Right hindlimb (tissue), 1 donor: Measurements from ENCODE around the gene KRTAP5-3.
"Not testable (repeated sequence)": the region's sequence is repeated elsewhere in the genome, so short reads cannot be mapped to it uniquely, and the experiment has no call there.

Experiments
- DNase-seq: peaks from one replicate; pipeline ENCODE4 v3.0.0-alpha.2; 2018

The KRTAP5-3 gene

GRCh38 chr11:1607901-1608300, 362 bp downstream of the KRTAP5-3 start:
- not testable (repeated sequence) for DNase-seq

DNA sequence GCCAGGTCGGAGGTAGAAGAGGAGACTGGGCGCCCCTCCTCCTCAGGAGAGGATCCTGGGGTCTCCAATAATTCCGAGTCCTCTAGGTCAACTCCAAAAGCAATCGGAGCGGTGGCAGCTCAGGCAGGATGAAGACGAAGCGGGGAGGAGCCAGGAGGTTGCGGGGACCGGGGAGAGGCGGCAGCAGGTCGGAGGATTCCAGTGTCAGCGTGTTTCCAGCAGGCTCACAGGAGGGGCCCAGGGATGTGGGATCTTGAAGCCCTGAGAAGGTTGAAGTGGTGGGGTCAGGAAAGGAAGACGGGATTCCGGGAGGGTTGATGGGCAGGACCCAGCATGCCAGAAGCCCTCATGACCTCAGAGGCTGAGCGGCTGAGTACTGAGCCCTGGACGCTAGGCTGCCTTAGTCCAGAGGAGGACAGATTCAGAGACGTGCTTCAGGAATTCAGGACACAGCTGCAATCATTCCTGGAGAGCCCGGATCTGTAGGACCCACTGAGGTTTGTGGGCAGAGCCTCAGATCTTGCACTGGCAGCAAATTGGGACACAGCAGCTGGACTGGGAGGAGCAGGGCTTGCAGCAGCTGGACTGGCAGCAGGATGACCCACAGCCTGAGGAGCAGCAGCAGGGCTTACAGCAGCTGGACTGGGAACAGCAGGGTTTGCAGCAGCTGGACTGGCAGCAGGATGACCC, 962 bp downstream of the KRTAP5-3 start:
- not testable (repeated sequence) for DNase-seq

- DNase-seq = not testable (repeated sequence)
Measured at GRCh38 chr11:1605923-1606322, 2.3 kb downstream of the KRTAP5-3 start.

- DNase-seq = no peak
Measured at GRCh38 chr11:1604711-1605110, 3.6 kb downstream of the KRTAP5-3 start.

GRCh38 chr11:1604181-1604580, 4.1 kb downstream of the KRTAP5-3 start:
- DNase-seq = no peak

- DNase-seq = no peak
Measured at GRCh38 chr11:1603629-1604028, 4.6 kb downstream of the KRTAP5-3 start.

- not testable (repeated sequence) for DNase-seq
Measured at GRCh38 chr11:1601663-1602062, 6.6 kb downstream of the KRTAP5-3 start.

- no peak for DNase-seq
Measured at GRCh38 chr11:1600626-1601025, 7.6 kb downstream of the KRTAP5-3 start.

DNA sequence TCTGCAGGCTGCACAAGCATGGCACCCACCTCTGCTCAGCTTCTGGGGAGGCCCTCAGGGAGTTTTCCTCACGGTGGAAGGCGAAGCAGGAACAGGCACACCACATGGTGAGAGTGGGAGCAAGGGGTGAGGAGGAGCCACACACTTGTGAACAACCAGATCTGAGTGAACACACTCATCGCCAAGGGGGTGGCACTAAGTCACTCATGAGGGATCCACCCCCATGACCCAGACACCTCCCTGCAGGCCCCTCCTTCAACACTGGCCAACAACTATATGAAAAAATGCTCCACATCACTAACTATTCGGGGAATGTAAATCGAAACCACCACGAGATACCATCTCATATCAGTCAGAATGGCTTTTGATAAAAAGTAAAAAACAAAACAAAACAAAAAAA, 9.4 kb downstream of the KRTAP5-3 start:
- no peak for DNase-seq

GRCh38 chr11:1598406-1598805, 9.9 kb downstream of the KRTAP5-3 start:
- not testable (repeated sequence) for DNase-seq

DNA sequence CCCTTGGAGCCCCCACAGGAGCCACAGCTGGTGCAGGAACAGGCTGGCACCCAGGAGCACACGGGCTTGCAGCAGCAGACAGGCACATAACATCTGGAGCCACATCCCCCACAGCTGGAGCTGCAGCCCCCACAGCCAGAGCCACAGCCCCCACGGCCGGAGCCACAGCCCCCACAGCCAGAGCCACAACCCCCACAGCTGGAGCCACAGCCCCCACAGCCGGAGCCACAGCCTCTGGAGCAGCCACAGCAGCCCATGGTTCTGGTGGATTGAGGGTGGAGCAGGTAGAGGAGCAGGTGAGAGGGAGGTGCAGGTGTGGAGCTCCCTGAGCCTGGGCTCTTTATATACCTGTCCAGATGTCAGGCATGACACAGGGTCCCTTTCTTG, 10.3 kb downstream of the KRTAP5-3 start, which contains the start of gene KRTAP5-2:
Gene KRTAP5-2, minus strand, starts transcription at position 301 of the 387 bp plus-strand sequence. Its CDS starts 44 bp downstream, at position 257.
- no peak for DNase-seq

DNA sequence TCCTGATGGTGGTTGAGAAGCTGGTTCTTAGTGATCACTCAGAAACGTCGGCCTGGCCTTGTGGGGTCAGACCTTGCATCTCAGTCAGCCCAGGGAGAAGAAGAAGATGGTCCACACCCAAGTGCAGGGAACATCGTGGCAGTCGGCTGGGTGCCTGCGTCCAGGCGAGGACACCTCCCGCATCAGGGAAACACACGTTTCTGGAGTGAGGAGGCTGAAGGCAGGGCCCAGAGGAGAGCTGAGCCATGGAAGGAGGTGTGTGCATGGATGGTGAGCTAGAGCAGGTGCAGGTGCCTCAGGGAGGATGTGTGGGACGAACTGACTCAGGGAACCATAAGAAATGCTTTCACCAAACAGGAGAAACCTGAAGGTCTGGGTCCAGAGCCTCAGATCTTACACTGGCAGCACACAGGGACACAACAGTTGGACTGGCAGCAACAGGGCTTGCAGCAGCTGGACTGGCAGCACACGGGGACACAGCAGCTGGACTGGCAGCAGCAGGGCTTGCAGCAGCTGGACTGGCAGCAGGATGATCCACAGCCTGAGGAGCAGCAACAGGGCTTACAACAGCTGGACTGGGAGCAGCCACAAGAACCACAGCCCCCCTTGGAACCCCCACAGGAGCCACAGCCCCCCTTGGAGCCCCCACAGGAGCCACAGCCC, 10.8 kb downstream of the KRTAP5-3 start:
- peak; percentile 39 for DNase-seq

DNA sequence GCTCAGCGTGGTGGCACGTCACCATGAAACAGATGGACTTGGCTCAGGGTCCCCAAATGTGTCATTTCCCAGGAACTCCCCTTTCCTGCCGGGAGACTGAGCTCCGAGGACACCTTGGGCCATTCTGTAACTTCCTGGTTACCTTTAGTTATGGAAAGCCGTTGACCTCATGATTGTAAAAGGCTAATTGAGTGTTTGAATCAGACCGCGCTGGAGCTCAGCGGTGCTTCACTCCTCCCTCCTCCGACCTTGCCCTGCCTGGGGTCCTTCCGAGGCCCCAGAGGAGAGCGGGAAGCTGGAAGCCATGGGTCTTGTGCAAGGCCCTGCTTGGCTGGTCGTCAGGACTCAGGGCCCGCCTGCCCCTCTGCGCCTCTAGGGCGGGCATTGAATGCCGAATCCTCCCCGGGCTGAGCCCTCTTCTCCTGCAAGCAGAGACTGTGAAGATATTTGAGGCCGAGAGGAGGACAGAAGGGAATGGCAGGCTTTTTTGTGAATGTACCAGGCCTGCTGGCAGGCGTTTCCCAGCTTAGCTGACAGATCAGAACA, 11.6 kb downstream of the KRTAP5-3 start:
- not testable (repeated sequence) for DNase-seq

GRCh38 chr11:1595994-1596575, 12.2 kb downstream of the KRTAP5-3 start:
- DNase-seq = not testable (repeated sequence)

DNA sequence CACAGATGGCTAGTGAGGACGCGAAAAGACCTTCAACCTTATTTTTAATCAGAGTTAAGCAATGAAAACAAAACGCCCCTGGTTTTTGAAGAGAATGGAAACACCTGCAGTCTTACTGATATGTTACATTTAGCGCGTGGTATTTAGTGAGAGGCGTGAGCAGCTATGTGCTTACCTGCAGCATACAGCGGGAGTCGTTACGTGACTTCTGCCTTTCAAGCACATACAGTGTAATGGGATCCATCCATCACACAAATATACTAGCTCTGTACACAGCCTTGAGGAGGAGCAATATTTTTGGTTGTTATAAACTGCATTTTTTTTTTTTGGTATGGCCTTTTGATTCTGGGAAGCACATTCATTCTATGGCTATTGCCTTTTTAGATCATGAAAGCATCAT, 15.6 kb downstream of the KRTAP5-3 start:
- no peak for DNase-seq

GRCh38 chr11:1589996-1590395, 18.3 kb downstream of the KRTAP5-3 start:
- DNase-seq = no peak

GRCh38 chr11:1589191-1589963, 18.9 kb downstream of the KRTAP5-3 start:
- not testable (repeated sequence) for DNase-seq

- no peak for DNase-seq
Measured at GRCh38 chr11:1586699-1587098, 21.6 kb downstream of the KRTAP5-3 start.

- DNase-seq = not testable (repeated sequence)
Measured at GRCh38 chr11:1584661-1585370, 23.4 kb downstream of the KRTAP5-3 start, which contains the start of gene KRTAP5-1. Gene KRTAP5-1, minus strand, starts transcription at chr11:1585283. Its CDS starts 34 bp downstream, at chr11:1585249.

DNA sequence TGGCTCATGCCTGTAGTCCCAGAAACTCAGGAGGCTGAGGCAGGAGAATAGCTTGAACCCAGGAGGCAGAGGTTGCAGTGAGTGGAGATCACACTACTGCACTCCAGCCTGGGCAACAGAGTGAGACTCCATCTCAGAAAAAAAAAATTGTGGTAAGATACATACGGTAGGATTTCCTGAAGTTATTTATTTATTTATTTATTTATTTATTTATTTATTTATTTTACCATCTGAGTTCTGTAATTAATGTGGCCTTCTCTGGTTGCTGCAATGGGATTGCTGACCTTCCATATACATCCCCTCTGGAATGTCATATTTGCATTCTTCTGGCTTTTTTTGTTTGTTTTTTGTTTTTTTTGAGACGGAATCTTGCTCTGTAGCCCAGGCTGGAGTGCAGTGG, 25.4 kb downstream of the KRTAP5-3 start:
- DNase-seq = not testable (repeated sequence)

DNA sequence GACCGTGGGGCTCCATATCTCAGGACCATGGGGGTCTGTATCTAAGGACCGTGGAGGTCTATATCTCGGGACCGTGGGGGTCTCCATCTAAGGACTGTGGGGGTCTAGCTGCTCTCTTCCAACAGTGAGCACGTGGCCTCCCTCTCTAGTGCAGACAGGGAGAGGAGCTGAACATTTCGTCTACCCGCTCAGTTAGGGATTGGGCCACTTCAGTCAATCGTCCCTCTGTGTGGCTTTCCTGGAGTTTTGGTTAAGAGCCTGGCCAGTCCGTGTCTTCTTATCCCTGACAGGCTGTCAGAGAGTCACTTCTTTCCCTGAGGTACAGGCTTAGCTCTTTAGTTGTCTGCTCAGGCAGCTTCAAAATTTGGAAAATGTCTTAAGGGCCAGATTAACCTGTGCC, 26.3 kb downstream of the KRTAP5-3 start:
- no peak for DNase-seq

- DNase-seq = no peak
Measured at GRCh38 chr11:1576825-1577224, 31.4 kb downstream of the KRTAP5-3 start.
